Stimulated activated CD8-positive, alpha-beta memory T cell treated with anti-CD3 and anti-CD28 coated beads, Interleukin-7, amount 100 ng/mL, for 24 hours (primary cell): Measurements from ENCODE around the gene KIAA0513.
A peak's percentile ranks its signal among the peaks of the same experiment; 100 is the strongest.

Experiments used
- DNase-seq: peaks from one replicate; pipeline ENCODE4 v3.0.0-alpha.2; 2020; ENCODE audit warnings: low read depth

The KIAA0513 gene

GRCh38 chr16:85074225-85074914 lies 46.8 kb downstream of the KIAA0513 start:
- no peak for DNase-seq

DNA sequence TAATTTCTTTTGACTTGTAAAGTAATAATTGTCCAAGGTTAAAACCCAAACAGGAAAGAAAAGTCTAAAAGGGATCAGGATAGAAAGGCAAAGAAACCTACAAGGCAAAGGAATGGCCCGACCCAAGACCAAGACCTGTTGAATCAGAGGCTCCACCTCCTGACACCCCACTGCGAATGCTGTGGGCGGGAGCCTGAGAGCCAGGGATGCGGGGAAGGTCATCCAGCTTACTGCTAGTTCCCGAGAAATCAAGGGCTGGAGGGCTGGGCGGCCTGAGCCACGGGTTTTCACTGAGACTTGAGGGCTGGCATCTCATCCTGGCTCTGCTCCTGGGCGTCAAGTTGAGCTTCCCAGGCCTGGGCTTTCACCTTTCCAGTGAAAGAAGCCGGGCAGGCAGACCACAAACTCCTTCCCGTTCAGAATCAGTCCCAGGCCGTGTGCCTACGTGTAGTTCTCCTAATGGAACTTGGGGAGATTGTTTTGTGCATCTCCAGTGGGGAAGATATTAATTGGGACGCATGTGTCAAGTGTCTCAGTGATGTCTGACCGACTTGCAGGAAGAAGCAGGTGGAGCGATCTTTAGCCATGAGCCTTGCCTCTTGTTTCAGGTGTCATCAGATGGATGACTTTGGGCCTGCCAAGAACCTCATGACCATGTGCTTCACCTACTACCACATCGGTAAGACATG lies 47.8 kb downstream of the KIAA0513 start:
- no peak for DNase-seq

DNA sequence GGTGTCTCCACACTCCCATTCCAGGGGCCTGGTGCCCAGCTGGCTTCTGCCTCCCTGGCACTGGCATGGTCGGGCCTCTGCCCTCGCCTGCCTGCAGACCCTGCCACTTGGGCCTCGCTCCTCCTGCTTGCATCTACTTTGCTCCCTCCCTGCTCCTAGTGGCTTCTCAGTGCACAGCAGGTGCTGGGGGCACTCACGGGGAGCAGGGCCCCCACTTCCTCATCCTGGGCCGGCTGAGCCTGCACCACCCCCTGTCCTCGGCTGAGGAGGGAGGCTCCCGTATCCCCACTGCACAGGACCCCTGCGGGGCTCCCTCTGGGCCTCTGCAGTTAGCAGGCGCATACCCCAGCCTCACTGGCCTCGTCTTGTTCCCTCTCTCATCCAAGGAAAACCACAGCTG lies 49.4 kb downstream of the KIAA0513 start:
- no peak for DNase-seq

DNA sequence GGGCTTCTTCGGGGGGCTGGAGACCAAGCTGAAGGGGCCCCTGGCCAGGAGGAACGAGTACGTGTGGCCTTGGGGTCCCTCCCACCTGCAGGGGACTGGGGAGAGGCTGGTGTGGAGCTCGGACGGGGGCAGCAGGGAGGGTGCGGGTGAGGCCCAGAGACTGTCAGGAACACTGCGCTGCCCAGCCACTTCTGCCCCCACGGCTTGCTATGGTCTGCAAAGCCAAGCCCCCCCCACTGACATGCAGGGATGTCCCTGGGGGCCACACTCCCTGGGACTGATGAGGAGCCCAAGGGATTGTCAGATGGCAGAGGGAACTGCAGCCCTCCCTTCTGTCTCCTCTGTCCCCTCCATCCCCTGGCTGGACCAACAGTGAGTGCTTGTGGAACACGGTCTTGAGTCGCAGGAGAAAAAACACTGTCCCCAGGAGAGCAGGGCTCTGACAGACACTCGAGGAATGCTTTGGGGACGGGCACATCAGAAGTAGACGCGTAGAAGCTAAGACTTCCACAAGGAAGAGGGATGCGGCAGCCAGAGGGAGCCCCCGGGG lies 50.1 kb downstream of the KIAA0513 start:
- DNase-seq: no peak

GRCh38 chr16:85078226-85078625 lies 50.6 kb downstream of the KIAA0513 start:
- no peak for DNase-seq

GRCh38 chr16:85078952-85079351 lies 51.4 kb downstream of the KIAA0513 start:
- DNase-seq: no peak

- no peak for DNase-seq
These were observed 52.4 kb downstream of the KIAA0513 start for GRCh38 chr16:85079785-85080570.

DNA sequence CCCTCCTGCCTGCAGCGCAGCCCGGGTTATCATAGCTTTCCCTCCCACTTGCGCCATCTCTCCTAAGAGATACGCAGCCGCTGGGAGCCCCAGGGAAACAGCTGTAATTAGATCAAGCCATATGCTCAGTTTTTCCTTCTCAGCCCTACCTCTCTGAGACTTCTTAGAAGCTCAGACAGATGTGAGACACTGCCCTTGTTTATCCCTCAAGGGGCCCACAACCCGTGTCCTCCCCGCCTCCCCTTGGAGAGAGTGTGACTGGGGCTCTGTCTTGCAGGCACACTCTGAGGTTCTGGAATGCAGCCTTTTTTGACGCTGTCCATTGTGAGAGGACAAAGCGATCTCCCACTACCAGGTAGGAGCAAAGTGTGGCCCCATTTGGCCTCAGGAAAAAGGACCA lies 53.4 kb downstream of the KIAA0513 start:
- no peak for DNase-seq

GRCh38 chr16:85081765-85082164 lies 54.2 kb downstream of the KIAA0513 start:
- DNase-seq: no peak

GRCh38 chr16:85082173-85083050 lies 54.8 kb downstream of the KIAA0513 start:
- no peak for DNase-seq

DNA sequence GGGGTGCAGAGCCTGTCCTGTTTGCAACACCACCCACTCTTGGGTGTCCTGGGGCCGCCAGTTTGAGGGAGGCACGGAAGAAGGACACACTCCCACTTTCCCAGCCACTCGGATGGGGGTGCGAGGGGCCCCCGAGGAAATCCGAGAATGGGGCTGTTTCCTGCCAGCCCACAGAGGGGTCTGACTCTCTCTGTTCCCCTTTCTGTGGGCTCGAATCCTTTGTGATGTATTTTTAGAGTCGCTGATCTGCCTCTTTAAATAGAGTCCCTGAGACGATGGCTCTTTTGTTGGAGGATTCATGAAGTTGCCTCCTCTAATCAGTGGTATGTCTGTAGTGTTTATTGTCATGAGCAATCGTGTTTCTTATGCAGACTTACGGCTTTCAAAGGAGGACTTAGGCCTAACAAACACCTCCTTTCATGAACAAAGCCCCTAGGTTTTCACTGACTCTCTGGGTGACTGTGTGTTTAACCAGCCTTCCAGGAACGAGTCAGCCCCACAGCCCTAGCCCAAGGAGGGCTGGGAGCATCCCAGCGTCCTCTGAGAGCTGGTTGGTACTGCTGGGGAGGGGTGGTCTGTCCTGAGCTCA lies 55.5 kb downstream of the KIAA0513 start:
- no peak for DNase-seq

GRCh38 chr16:85084841-85085510 lies 57.4 kb downstream of the KIAA0513 start:
- no peak for DNase-seq

GRCh38 chr16:85085721-85086120 lies 58.1 kb downstream of the KIAA0513 start:
- no peak for DNase-seq

DNA sequence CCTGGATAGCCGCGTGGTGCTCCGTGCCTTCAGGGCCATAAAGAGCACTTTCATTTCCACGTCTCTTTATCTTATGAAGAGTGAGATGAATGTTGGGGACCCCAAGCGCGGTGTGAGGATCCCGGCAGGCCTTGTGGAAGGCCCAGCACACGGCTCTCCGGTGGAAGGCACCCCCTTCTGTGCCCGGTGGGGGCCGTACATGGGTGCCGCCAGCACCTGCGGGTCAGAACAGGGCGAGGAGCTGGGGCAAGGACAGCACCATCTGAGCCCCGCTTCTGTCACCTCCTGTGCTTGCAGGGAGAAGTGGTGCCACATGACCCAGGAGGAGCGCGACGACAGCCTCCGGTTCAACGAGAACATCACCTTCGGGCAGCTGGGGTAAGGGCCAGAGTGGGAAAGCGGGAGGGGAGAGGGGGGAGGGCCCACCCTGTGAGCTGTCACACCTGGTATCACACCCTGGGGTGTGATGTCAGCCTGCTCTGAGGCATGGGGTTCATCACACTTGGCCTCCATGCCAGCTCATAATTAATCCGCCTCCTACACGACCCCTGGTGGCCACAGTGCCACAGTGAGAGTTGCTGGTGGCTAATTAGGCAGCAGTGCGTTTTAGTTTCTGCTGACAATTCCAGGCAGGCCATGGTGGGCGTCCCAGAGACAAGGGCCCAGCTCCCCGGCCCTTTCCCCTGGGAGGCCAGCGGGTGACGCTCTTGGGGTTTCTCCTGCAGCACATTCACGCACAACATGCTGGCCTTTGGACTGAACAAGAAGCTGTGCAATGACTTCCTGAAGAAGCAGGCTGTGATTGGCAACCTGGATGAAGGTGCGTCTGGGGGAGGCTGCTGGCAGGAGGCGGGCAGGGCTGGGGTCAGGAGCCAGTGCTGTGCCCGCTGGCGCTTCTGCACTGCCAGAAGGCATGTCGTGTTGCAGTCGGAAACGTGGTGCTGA lies 59.0 kb downstream of the KIAA0513 start:
- peak; percentile 49 for DNase-seq

- DNase-seq: no peak
These were observed 60.4 kb downstream of the KIAA0513 start for GRCh38 chr16:85087899-85088569.

GRCh38 chr16:85088570-85089199 lies 61.1 kb downstream of the KIAA0513 start:
- no peak for DNase-seq

GRCh38 chr16:85089525-85089924 lies 61.9 kb downstream of the KIAA0513 start:
- no peak for DNase-seq

GRCh38 chr16:85090181-85090580 lies 62.6 kb downstream of the KIAA0513 start:
- DNase-seq: no peak
